NCI-H1694 treated with DMSO at 0.1 percent for 48 hours (cell line): ENCODE measurements around the gene MILR1.

Experiments
- DNase-seq: peaks from one replicate; lab custom pipeline; 2025; lab: John Stamatoyannopoulos, UW

MILR1 gene

DNA sequence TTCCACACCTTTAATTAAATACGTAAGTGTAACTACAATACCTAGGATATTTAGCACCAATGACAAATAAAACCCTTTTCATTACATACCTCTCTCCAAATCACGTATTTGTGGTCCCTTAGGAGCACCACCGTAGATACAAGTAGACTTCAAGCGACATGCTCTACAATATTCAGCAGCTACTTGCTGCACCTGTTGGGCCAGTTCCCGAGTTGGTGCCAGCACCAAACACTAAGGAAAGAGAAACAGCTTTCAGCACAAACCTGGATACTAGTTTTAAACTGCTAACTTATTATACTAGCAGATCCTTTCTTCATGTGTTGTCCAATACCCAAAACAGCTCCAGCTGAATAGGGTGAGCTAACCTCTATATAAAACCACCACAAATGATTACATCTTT lies 54.4 kb downstream of the MILR1 start:
- no peak for DNase-seq

DNA sequence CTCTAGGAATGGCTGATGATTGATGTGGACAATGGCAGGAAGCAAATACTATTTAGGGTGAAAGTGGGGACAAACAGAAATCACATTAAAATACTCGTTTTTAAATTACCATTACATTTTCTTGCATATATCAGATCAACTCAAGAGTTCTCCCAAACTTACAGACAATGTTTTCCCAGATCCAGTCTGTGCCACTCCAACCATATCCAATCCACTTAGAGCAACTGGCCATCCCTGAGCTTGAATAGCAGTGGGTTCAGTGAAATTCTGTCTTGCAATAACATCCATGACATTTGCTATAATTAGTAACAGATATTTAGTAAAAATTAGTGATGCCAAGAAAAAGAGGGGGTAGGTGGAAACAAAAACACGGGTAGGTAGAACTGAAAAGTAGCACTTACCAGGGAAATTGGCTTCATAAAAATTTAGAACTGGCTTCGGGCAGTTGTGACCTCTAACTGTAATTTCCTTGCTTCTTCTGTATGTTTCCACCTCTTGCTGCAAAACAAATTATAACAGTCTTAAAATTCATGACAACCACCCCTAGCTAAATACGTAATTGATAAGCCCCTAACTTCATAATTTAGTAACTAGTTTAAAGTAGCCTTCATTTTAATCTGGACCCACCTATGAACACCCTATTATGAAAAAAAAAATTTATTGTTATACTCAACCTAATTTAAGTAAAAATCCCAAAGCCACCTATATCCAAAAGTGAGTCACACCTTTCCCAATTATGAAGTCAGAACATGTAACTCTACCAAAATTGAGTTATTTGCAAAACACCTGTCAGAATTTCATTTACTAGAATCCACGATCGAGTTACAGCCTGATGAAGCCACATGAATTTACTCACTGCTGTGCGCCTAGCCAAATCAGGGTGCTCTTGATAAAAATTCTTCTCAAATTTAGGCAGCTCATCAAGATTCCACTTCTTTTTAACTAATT lies 55.2 kb downstream of the MILR1 start:
- no peak for DNase-seq

DNA sequence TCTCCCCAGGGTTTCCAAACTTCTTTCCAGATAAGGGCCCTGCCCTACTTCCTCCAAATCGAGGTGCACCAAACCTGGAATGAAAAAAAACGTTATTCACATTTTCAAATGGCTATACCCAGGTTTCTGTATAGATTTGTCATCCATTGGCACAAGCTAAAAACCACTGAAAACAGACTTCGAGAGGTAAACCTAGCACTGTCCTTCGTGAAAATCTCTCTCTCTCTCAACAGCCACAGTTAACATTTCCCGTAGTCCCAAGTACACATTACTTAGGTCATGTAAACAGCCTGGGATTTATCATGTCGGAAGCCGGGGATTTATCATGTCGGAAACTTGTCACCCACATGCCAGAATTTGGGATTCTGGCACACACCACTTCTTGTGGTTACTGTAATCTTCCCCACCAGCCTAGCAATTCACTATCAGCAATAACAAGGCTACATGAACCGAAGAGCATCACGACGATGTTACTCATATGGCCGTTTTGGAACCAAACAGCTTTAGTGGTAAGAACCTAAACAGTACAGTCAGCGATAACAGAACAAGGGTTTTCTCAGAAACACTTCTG lies 55.9 kb downstream of the MILR1 start:
- DNase-seq, result peak; percentile 65

DNA sequence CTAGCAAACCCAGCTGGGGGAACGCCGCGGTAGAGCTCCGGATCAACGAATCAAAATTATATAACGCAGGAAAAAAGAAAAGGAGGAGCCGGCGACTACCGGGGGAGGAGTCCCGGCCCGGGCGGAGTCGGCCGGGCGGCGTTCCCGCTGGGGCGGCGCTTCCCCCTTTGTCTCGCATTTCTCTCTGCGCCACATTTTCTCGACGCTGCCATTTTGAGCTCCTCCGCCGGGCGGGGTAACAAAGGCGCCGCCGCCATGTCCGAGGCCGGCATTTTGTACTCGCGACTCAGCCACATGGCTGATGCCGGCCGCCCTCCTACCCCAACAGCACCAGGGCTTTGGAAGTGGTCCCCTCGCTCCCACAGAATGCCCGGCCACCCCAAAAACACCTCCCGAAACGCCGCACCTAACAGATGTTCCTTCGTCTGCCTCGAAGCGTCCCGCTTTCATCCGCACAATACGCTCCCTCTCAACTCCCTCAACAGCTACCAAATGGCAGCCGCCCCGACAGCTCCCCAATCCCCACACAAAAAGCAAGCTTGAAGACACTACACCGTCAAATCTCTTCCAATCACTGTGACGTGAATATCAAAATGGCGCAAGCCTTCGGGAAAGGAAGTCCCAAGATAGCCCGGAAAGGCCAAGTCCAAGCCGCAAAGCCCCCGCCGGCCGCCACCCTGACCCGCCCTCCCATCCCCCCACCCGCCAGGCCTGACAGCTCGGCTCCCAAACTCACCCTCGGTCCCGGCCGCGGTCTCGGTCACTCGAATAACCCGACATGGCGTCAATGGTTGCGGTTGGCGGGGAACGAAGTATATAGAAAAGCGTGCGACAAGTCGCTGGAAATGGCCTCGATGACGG lies 56.7 kb downstream of the MILR1 start:
- DNase-seq, result peak; percentile 77

DNA sequence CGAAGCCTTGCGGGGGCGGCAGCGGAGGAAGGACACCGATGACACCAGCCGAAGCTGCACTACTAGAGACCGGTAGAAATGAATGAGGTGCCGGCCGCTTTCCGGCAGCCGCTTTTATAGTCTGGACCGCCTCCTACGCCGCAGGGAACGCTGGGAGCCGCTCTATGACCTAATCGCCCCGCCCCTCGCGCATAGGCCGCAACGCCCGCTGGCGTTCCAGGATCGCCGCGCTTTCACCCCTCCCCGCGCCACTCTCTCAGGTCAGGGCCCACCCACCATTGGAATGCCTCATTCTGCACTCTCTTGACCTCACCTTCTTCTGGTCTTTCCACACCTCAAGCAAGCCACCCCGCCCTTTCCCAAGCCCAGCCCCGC lies 57.3 kb downstream of the MILR1 start, which contains the start of gene DDX5:
Gene DDX5, minus strand, starts transcription at position 89 of the 375 bp plus-strand sequence. CDS start 170 bp downstream, outside the sequence.
- DNase-seq, result peak; percentile 97

DNA sequence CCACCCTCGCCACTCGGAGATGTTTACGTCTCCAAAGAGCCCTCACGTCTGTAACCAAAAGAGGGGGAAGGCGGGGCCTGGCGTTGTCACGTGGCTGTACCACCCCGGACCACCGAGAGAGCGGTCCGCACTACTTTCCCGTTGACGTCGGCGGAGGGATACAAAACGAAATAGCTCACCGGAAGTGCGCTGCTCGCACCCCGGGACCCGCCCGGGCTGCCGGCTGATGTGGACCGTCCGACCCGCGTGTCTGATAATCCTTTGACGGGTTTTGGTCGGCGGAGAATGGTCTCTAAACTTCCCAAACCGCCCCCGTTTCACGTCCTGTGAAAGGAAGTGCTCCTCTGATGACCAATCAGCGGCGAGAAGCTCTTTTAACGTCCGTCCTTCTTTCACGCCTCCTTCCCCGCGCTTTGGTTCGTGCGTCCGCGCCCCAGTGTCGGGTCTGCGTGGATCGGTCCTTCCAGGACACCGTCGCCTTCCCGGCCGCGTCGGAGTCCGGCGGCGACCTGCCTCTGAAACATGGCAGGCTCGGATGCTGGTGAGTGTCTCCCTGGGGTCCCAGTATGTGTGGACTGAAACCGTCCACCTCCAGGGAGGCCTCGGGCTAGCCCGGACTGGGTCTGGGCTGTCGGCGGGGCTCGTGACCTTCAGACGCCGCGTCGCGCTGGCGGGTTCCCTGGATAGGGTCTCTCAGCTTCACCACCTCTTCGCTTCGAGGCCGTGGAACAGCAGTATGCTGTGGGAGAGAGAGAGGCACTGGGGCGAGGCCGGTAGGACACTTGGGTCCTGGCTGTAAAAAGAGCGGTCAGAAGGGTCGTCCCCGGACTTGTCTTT lies 57.9 kb downstream of the MILR1 start, which contains the start of gene CEP95:
Gene CEP95, plus strand, starts transcription at position 402 of the 837 bp plus-strand sequence. Its CDS starts 121 bp downstream, at position 523.
- DNase-seq, result peak; percentile 97

DNA sequence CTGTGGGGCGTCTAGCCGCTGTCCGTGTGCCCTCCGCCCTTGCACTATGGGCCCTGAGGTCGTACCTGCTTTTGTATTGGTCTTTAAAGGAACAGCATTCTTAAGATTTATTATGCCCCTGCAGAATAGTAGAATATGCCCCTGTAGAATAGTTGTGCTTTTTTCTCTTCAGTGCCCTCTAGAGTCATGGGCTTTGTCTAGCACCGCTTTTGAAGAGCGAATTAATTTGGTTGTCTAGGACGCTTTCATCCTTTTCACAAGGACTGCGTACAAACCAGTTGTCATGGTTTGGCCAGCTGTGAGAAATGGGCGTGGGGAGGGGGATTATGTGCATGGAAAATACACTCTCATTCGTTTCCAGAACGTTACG lies 58.5 kb downstream of the MILR1 start:
- peak; percentile 86 for DNase-seq

DNA sequence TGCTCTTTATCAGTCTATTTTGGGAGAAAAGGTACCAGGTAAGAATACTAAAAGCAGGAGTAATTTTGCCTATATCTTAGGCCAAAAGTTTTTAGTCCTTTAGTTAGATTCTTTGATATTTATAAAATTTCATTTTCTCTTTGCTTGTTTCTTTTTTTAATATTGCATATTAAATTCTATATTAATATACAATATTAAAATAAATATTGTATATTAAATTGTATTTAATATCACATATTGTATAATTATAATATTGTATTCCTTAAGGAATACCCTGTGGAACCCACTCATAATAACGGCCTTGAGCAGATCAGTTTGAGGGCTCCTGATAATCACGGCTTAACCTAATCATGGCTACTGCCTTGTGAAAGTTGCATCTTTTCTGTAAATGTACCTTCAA lies 59.8 kb downstream of the MILR1 start:
- no peak for DNase-seq

DNA sequence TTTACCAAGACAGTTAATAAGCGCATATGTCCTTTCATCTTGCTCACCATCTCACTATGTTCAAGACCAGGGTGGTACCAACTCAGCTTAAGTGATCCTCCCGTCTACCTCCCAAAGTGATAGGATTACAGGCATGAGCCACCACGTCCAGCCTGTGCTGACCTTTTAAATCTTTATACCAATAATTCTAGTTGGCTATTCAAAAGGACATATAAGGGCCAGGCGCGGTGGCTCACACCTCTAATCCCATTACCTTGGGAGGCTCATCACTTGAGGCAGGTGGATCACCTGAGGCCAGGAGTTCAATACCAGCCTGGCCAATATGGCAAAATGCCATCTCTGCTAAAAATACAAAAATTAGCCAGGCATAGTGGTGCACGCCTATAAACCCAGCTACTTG lies 60.3 kb downstream of the MILR1 start:
- no peak for DNase-seq

DNA sequence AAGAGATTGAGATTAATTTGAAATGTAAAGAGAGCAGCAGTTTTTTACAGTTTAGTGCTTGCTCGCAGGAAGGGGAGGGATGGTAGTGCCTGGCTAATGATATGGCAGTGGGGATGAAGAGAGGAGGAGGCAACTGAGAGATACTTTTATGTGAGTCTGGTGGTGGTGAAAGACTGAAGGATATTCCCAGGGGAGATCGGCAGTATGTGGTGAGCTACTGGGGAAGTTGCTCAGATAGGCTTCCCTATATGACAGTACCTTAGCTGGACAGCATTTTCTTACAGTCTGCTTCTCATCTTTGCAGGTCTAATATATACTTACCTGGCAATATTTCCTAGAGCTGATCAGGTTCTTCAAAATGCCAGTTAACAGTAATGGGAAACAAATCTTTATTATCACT lies 66.5 kb downstream of the MILR1 start:
- DNase-seq, result no peak

DNA sequence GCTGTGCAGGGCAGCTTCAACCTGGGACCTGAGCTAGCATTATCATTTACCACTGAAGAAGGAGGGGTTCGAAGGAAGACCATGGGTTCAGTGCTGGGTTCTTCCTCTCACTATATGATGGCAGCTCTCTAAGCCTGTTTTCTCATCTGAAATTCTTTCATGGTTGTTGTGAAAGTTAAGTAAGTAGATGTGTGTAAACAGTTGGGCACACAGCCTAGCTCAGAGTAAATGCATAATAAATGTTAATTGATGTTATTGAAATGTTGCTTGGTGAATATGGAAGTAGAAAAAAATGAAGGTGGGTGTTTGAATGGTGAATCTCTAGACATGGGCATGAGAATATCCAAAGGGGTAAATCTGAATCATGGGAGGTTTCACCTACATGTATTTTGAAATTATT lies 66.9 kb downstream of the MILR1 start:
- DNase-seq, result no peak
